Measurements from ENCODE around the gene SBNO1. TPM values are rescaled to one million over a fixed set of nuclear protein-coding genes. Genes with fewer than 3 reads are reported as not detected.

The SBNO1 gene
- total RNA-seq, 1 experiment from 2014 or later, result 23.3 TPM

DNA sequence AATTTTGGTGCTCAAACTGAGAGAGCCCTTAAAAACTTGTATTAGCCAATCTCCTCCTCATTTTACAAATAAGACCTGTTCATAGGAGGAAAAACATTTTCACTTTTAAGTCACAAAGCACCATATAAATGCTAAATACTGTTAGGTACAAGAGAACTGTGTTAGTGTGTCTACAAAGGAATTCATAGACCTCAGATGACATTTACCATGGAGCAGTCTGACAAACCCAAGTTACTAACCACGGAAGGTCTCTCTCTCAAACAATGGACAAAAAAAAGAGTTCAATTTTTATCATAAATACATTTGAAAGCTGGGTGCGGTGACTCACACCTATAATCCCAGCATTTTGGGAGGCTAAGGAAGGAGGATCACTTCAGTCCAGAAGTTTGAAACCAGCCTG, 10.0 kb downstream of the SBNO1 start:
- BruUV-seq (replicated peaks), result no TSS peak
- H3K4me3 ChIP-seq (ENCODE audit: low read length), result no peak overlapping the region
- CTCF ChIA-PET, result no interaction called here
- intact Hi-C loops (cut with micrococcal nuclease), result no loop called here
- no peak; the same call in 1 of the 2 replicates for ATAC-seq
- H3K27me3 ChIP-seq (ENCODE audit: low read length), result no peaks in the 10 kb centered on the region
- TF ChIP-seq EZH2phosphoT487 (IDR thresholded peaks at IDR 0.05; ENCODE audit: borderline replicate concordance, low read length) (no peak), EZH2 (IDR thresholded peaks at IDR 0.05; ENCODE audit: low read length, unreplicated experiment) (no peak)
- TF ChIP-seq, protein P1, sequence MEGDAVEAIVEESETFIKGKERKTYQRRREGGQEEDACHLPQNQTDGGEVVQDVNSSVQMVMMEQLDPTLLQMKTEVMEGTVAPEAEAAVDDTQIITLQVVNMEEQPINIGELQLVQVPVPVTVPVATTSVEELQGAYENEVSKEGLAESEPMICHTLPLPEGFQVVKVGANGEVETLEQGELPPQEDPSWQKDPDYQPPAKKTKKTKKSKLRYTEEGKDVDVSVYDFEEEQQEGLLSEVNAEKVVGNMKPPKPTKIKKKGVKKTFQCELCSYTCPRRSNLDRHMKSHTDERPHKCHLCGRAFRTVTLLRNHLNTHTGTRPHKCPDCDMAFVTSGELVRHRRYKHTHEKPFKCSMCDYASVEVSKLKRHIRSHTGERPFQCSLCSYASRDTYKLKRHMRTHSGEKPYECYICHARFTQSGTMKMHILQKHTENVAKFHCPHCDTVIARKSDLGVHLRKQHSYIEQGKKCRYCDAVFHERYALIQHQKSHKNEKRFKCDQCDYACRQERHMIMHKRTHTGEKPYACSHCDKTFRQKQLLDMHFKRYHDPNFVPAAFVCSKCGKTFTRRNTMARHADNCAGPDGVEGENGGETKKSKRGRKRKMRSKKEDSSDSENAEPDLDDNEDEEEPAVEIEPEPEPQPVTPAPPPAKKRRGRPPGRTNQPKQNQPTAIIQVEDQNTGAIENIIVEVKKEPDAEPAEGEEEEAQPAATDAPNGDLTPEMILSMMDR (conservative IDR thresholded peaks at IDR 0.05; ENCODE audit: low read depth, low read length), result no peak
- H3K79me2 ChIP-seq (ENCODE audit: low read length), result peaks cover 98% of the 10 kb centered on the region
- H3K9me3 ChIP-seq (ENCODE audit: low read length), result no peaks in the 10 kb centered on the region
- no peak overlapping the region for H2AFZ ChIP-seq (ENCODE audit: low read length)
- H3K9me2 ChIP-seq (replicated peaks; ENCODE audit: low read length), result no peaks in the 10 kb centered on the region
- no peak overlapping the region for H3K4me2 ChIP-seq (ENCODE audit: low read length)
- DNase-seq, result no peak
- peaks cover 26% of the 10 kb centered on the region for H4K20me1 ChIP-seq (ENCODE audit: low read length)
- H3F3A ChIP-seq (ENCODE audit: low read length, unreplicated experiment), result no peaks in the 10 kb centered on the region
- no peak overlapping the region for H3K27ac ChIP-seq (ENCODE audit: low read length)
- POLR2A ChIA-PET (ENCODE audit: unreplicated experiment), result no interaction called here
- no peaks in the 10 kb centered on the region for H3K4me1 ChIP-seq (ENCODE audit: insufficient read depth, low read length)
- no peak overlapping the region for H3K9ac ChIP-seq (ENCODE audit: low read length)
- peaks cover 12% of the 10 kb centered on the region for H3K36me3 ChIP-seq (ENCODE audit: low read depth, low read length)

DNA sequence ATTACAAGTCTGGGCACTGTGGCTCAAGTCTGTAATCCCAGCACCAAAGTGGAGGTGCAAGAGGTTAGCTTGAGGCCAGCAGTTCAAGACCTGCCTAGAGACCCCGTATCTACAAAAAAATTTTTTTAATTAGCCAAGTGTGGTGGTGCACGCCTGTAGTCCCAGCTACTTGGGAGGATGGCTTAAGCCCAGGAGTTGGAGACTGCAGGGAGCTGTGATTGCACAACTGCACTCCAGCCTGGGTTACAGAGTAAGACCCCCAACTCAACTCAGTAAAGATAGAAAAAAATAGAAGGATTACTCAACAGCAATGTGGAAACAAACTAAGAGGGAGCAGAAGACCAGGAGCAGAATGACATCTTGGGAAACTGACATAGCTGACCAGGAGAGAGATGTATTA, 13.3 kb downstream of the SBNO1 start:
- H3K9me2 ChIP-seq (replicated peaks; ENCODE audit: low read length), result no peaks in the 10 kb centered on the region
- peaks cover 22% of the 10 kb centered on the region for H4K20me1 ChIP-seq (ENCODE audit: low read length)
- H3K79me2 ChIP-seq (ENCODE audit: low read length), result peaks cover 77% of the 10 kb centered on the region
- H3K36me3 ChIP-seq (ENCODE audit: low read depth, low read length), result peaks cover 22% of the 10 kb centered on the region
- no peaks in the 10 kb centered on the region for H3K9me3 ChIP-seq (ENCODE audit: low read length)
- ChIA-PET CTCF (no interaction called here), POLR2A (ENCODE audit: unreplicated experiment) (no interaction called here)
- H3K4me3 ChIP-seq (ENCODE audit: low read length), result no peak overlapping the region
- H3K9ac ChIP-seq (ENCODE audit: low read length), result no peak overlapping the region
- no peak overlapping the region for H3K4me2 ChIP-seq (ENCODE audit: low read length)
- H3K4me1 ChIP-seq (ENCODE audit: insufficient read depth, low read length), result no peaks in the 10 kb centered on the region
- no peaks in the 10 kb centered on the region for H3K27me3 ChIP-seq (ENCODE audit: low read length)
- no peak for DNase-seq
- BruUV-seq (replicated peaks), result no TSS peak
- H3F3A ChIP-seq (ENCODE audit: low read length, unreplicated experiment), result no peaks in the 10 kb centered on the region
- ATAC-seq, result no peak
- no peak overlapping the region for H2AFZ ChIP-seq (ENCODE audit: low read length)
- intact Hi-C loops (cut with micrococcal nuclease), result no loop called here
- TF ChIP-seq, protein P1 (conservative IDR thresholded peaks at IDR 0.05; ENCODE audit: low read depth, low read length), result no peak
- TF ChIP-seq EZH2 (IDR thresholded peaks at IDR 0.05; ENCODE audit: low read length, unreplicated experiment) (no peak), EZH2phosphoT487 (IDR thresholded peaks at IDR 0.05; ENCODE audit: borderline replicate concordance, low read length) (no peak)
- no peak overlapping the region for H3K27ac ChIP-seq (ENCODE audit: low read length)

DNA sequence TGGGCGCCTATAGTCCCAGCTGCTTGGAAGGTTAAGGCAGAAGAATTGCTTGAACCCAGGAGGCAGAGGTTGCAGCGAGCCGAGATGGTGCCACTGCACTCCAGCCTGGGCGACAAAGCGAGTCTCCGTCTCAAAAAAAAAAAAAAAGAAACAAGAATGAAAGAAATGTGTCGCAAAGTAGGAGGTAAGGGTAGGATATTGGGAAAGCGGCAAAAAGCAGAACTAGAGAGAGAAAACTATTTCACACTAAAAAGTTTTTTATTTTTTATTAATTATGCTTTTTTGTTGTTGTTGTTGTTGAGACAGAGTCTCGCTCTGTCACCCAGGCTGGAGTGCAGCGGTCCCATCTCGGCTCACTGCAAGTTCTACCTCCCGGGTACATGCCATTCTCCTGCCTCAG, 17.7 kb downstream of the SBNO1 start:
- DNase-seq (no peak), ATAC-seq (no peak)
- intact Hi-C loops (cut with micrococcal nuclease), result no loop called here
- peaks cover 5% of the 10 kb centered on the region for H4K20me1 ChIP-seq (ENCODE audit: low read length)
- ChIA-PET POLR2A (ENCODE audit: unreplicated experiment) (no interaction called here), CTCF (no interaction called here)
- no peak overlapping the region for H3K4me2 ChIP-seq (ENCODE audit: low read length)
- BruUV-seq (replicated peaks), result no TSS peak
- peaks cover 40% of the 10 kb centered on the region for H3K79me2 ChIP-seq (ENCODE audit: low read length)
- no peaks in the 10 kb centered on the region for H3K27me3 ChIP-seq (ENCODE audit: low read length)
- no peak overlapping the region for H2AFZ ChIP-seq (ENCODE audit: low read length)
- H3K4me1 ChIP-seq (ENCODE audit: insufficient read depth, low read length), result no peaks in the 10 kb centered on the region
- TF ChIP-seq EZH2phosphoT487 (IDR thresholded peaks at IDR 0.05; ENCODE audit: borderline replicate concordance, low read length) (no peak), EZH2 (IDR thresholded peaks at IDR 0.05; ENCODE audit: low read length, unreplicated experiment) (no peak)
- TF ChIP-seq, protein P1 (conservative IDR thresholded peaks at IDR 0.05; ENCODE audit: low read depth, low read length), result no peak
- H3K9me3 ChIP-seq (ENCODE audit: low read length), result no peaks in the 10 kb centered on the region
- no peak overlapping the region for H3K4me3 ChIP-seq (ENCODE audit: low read length)
- no peak overlapping the region for H3K27ac ChIP-seq (ENCODE audit: low read length)
- no peak overlapping the region for H3K9ac ChIP-seq (ENCODE audit: low read length)
- H3K9me2 ChIP-seq (replicated peaks; ENCODE audit: low read length), result no peaks in the 10 kb centered on the region
- no peaks in the 10 kb centered on the region for H3F3A ChIP-seq (ENCODE audit: low read length, unreplicated experiment)
- H3K36me3 ChIP-seq (ENCODE audit: low read depth, low read length), result peaks cover 48% of the 10 kb centered on the region
